Panc1 (cell line): ENCODE measurements around the gene MBD6. TPM values are rescaled to one million over a fixed set of nuclear protein-coding genes. Genes with fewer than 3 reads are reported as not detected.
A peak's percentile ranks its signal among the peaks of the same experiment; 100 is the strongest.

Source experiments
- ATAC-seq: fragments of 200-7000 bp; cut with Tn5 transposase; 2 replicates; pipeline ENCODE4 v1.9.1; 2020; ENCODE audit warnings: mild to moderate bottlenecking, moderate library complexity
- BruUV-seq: library from RNA; stranded (reverse); fragments of 400-500 nt; replicated peaks from 2 replicates; lab custom pipeline; 2021; lab: Mats Ljungman, UMichigan
- CTCF ChIA-PET: fragments of 300-600 bp; sonication (Branson Sonifier 250); formaldehyde crosslinking; loops from one replicate; lab custom pipeline; 2022; ENCODE audit warnings: antibody characterized with exemption; lab: Charles Lee
- POLR2A ChIA-PET: fragments of 300-600 bp; sonication (Branson Sonifier 250); formaldehyde crosslinking; loops from one replicate; lab custom pipeline; 2022; ENCODE audit warnings: antibody characterized with exemption; lab: Charles Lee
- DNase-seq: peaks from one replicate; pipeline ENCODE4 v3.0.0-alpha.2; 2010; ENCODE audit warnings: low read depth, low spot score
- H3K27ac ChIP-seq: 2 replicates; pipeline ENCODE4 v1.5.1; 2011; ENCODE audit warnings: mild to moderate bottlenecking, low read length, inconsistent platforms
- H3K27me3 ChIP-seq: fragments of 200-500 bp; sonication (Bioruptor generic); 2 replicates; pipeline ENCODE4 v1.6.0; 2014; ENCODE audit warnings: low read length, inconsistent platforms; ENCODE audit not compliant: control insufficient read depth, insufficient read depth
- H3K36me3 ChIP-seq: fragments of 200-500 bp; sonication (Bioruptor generic); 2 replicates; pipeline ENCODE4 v1.5.1; 2014; ENCODE audit warnings: inconsistent platforms, mild to moderate bottlenecking, low read length, moderate library complexity; ENCODE audit not compliant: control insufficient read depth, insufficient read depth
- H3K4me1 ChIP-seq: 2 replicates; pipeline ENCODE4 v1.5.1; 2011; ENCODE audit warnings: inconsistent platforms, mild to moderate bottlenecking, low read length, moderate library complexity; ENCODE audit not compliant: control insufficient read depth, insufficient read depth
- H3K4me3 ChIP-seq, 2 experiments: 2 replicates each; pipeline ENCODE4 v1.5.1; 2011 to 2012; ENCODE audit warnings: low read depth in 2 of 2, low read length in 2 of 2, mild to moderate bottlenecking in 2 of 2, inconsistent platforms in 1 of 2, moderate library complexity in 1 of 2
- H3K9me3 ChIP-seq: fragments of 200-500 bp; sonication (Bioruptor generic); 2 replicates; pipeline ENCODE4 v1.5.1; 2014; ENCODE audit warnings: low read depth, mild to moderate bottlenecking, inconsistent platforms, low read length, moderate library complexity; ENCODE audit not compliant: control insufficient read depth, insufficient read depth
- CTCF ChIP-seq: fragments of 450-650 bp; IDR thresholded peaks from 2 replicates; pipeline ENCODE4 v1.5.1; 2017; ENCODE audit warnings: mild to moderate bottlenecking
- POLR2AphosphoS5 ChIP-seq: IDR thresholded peaks from 2 replicates; pipeline ENCODE4 v1.6.1; 2012; ENCODE audit warnings: mild to moderate bottlenecking, low read depth, low read length, moderate library complexity
- REST ChIP-seq, 2 experiments: IDR thresholded peaks; 2 replicates each; pipeline ENCODE4 v1.6.1; 2011 to 2012; ENCODE audit warnings: low read depth in 2 of 2, control low read depth in 1 of 2, low read length in 1 of 2, mild to moderate bottlenecking in 1 of 2, moderate library complexity in 1 of 2; ENCODE audit not compliant: insufficient read depth in 1 of 2
- SIN3A ChIP-seq: IDR thresholded peaks from 2 replicates; pipeline ENCODE4 v1.6.1; 2012; ENCODE audit warnings: low read depth, mild to moderate bottlenecking, low read length, moderate library complexity, borderline replicate concordance; ENCODE audit not compliant: insufficient read depth
- TCF7L2 ChIP-seq: IDR thresholded peaks from 2 replicates; pipeline ENCODE4 v1.6.1; 2011; ENCODE audit warnings: mild to moderate bottlenecking, low read depth, low read length, inconsistent platforms
- in situ Hi-C: cut with HindIII; loops from 2 replicates; pipeline ENCODE4 v1.10.0; 2016; ENCODE audit warnings: low sequenced_read_pairs, low pct_unique_long_range_greater_than_20kb
- intact Hi-C: fragments of 100-400 bp; cut with micrococcal nuclease; formaldehyde crosslinking; loops from one replicate; pipeline ENCODE4 v1.10.0; 2022; ENCODE audit not compliant: unreplicated experiment
- total RNA-seq: library from RNA; stranded (reverse); gene quantifications from one replicate; pipeline ENCODE4 v1.2.1, GENCODE V29; 2021; ENCODE audit not compliant: unreplicated experiment

The MBD6 gene
- total RNA-seq, 1 experiment from 2014 or later = 115 TPM

GRCh38 chr12:57475271-57476161 lies 47.1 kb upstream of the MBD6 start:
- Histone ChIP-seq H3K4me1 (no peaks in the 10 kb centered on the region; the same call in 1 of the 2 replicates), H3K36me3 (no peaks in the 10 kb centered on the region), H3K4me3 (peak overlapping the region in 1 of 2 experiments; percentile 31; a peak in 1 of 4 replicates), H3K27ac (no peak overlapping the region), H3K9me3 (no peaks in the 10 kb centered on the region), H3K27me3 (peaks cover 2% of the 10 kb centered on the region; the same call in 1 of the 2 replicates)
- peak; percentile 43 for ATAC-seq
- no peak for DNase-seq
- TF ChIP-seq POLR2AphosphoS5 (no peak), TCF7L2 (no peak), REST (IDR thresholded peaks at IDR 0.05; ENCODE audit: insufficient read depth in 1 of 2, low read depth in 2 of 2, low read length in 1 of 2) (no peak), CTCF (no peak), SIN3A (no peak)
- intact Hi-C loops = no loop called here
- no TSS peak for BruUV-seq
- POLR2A ChIA-PET = no interaction called here
- CTCF ChIA-PET = interaction anchor here (0.6 to 0.7 kb wide), 2 partner anchors 10 to 240 kb away, joined by 4 to 5 read pairs; no protein-coding TSS in a partner anchor
- in situ Hi-C loops = no loop called here

GRCh38 chr12:57476162-57476992 lies 46.2 kb upstream of the MBD6 start:
- no peaks in the 10 kb centered on the region for H3K36me3 ChIP-seq
- H3K4me3 ChIP-seq = peak overlapping the region in 1 of 2 experiments; percentile 31; a peak in 1 of 4 replicates
- H3K27me3 ChIP-seq = peaks cover 2% of the 10 kb centered on the region; the same call in 1 of the 2 replicates
- DNase-seq (no peak), ATAC-seq (peak; percentile 4; the same call in 1 of the 2 replicates)
- in situ Hi-C loops (no loop called here), intact Hi-C loops (no loop called here)
- H3K9me3 ChIP-seq = no peaks in the 10 kb centered on the region
- H3K27ac ChIP-seq = no peak overlapping the region
- TF ChIP-seq REST (IDR thresholded peaks at IDR 0.05; ENCODE audit: insufficient read depth in 1 of 2, low read depth in 2 of 2, low read length in 1 of 2) = no peak
- no peak for TF ChIP-seq TCF7L2
- no peak; the same call in 1 of the 2 replicates for TF ChIP-seq CTCF
- TF ChIP-seq SIN3A = no peak
- TF ChIP-seq POLR2AphosphoS5 = no peak
- BruUV-seq = no TSS peak
- CTCF ChIA-PET = interaction anchor here (0.6 kb wide), 1 partner anchor 36 kb away, joined by 3 read pairs; no protein-coding TSS in a partner anchor
- POLR2A ChIA-PET = no interaction called here
- no peaks in the 10 kb centered on the region; the same call in 1 of the 2 replicates for H3K4me1 ChIP-seq
